Dedifferentiated amniotic fluid mesenchymal stem cell (primary cell): ENCODE measurements around the gene CUZD1.
"Not testable (repeated sequence)": the region's sequence is repeated elsewhere in the genome, so short reads cannot be mapped to it uniquely, and the experiment has no call there.

Experiments
- DNase-seq: peaks from one replicate; pipeline ENCODE4 v3.0.0-alpha.2; 2016; ENCODE audit errors: extremely low spot score

Gene CUZD1, protein sequence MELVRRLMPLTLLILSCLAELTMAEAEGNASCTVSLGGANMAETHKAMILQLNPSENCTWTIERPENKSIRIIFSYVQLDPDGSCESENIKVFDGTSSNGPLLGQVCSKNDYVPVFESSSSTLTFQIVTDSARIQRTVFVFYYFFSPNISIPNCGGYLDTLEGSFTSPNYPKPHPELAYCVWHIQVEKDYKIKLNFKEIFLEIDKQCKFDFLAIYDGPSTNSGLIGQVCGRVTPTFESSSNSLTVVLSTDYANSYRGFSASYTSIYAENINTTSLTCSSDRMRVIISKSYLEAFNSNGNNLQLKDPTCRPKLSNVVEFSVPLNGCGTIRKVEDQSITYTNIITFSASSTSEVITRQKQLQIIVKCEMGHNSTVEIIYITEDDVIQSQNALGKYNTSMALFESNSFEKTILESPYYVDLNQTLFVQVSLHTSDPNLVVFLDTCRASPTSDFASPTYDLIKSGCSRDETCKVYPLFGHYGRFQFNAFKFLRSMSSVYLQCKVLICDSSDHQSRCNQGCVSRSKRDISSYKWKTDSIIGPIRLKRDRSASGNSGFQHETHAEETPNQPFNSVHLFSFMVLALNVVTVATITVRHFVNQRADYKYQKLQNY

DNA sequence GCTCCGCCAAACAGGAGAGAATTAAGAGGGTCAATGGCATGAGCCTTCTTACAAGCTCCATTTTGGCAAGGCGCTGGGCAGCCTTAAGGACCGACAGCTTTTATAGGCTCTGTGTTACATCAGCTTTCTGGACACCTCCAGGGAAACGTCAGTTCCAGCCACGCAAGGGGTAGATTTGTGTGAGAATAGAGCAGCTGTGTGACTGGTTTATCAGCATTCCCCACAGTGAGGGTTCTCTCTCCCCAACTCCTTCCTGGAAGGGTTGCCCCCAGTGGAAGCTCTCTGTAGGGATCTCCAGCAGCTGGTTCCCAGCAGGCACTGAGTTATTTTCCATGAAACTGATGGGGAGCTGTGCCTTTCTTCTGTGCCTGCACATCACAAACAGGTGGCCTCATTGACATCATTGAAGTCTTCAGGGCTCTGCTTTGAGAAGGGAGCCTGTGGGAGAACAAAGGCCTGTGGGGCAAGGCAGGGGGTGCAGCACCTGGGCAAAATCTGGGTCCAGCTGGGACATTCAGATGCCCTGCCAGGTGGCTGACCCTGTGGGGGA lies at the start of gene CUZD1:
Gene CUZD1, minus strand, starts transcription at position 75 of the 550 bp plus-strand sequence. Its CDS starts 14 bp downstream, at position 61.
- DNase-seq: no peak

DNA sequence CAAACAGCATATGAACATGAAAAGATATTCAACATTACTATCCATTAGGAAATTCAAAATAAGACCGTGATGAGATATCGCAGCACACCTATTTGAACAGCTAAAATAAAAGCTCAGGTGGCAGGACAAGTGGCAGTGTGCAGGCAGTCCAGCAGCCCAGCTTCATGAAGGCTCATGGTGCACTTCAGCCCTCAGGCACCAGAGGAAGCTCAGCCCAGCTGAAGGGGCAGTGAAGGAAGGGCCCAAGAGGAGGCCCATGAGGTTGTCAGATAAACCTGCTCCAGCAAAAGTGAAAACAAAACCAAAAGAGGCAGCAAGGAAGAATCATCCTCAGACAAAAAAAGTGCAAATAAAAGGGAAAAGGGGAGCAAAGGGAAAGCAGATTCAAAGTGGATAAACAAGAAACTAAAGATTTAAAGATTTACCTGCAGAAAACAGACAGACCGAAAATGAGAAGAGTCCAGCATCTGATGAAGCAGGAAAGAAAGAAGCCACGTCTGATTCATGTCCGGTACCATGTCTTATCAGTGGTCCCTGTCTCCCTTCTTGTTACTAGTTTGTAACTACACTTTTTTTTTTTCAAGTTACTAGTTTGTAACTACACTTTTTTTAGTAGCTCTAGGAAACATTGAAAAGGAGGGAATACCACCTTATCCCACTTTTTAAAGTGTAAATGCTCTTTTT lies 48.7 kb upstream of the CUZD1 start:
- no peak for DNase-seq

DNA sequence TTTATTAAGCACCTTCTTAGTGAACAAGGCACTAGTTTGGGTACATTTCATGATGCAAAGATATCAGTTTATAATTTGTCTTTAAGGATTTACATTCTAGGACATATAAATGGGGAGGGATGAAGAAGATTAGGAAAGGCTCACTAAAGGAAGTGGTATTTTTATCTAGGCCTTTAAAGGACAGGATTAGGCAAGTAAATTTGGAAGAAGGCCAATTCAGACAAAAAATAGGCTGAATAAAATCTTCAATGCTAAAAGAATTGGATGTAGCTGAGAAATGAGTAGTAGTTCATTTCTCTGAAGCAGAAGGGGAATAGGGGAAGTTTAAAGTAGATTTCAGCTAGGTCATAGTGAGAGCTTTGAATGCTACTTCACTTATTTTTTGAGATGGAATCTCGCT lies 38.5 kb upstream of the CUZD1 start:
- no peak for DNase-seq

DNA sequence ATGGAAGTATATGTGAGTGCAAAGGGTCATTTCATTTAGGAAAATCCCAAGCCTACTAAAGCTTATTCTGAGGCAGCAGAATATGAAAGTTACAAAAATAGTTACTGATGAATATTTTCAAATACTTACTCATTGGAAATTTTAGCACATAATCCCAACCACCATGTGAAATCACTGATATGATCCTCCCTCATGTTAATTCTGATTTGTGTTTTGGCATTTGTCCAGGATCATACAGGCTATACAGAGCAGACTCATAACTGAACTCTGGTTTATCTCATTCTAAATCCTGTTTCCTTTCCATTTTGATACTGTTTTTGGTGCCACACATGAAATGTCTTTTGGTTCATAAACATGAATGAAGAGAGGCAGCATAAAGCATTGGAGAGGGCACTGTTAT lies 37.1 kb upstream of the CUZD1 start:
- DNase-seq: no peak

DNA sequence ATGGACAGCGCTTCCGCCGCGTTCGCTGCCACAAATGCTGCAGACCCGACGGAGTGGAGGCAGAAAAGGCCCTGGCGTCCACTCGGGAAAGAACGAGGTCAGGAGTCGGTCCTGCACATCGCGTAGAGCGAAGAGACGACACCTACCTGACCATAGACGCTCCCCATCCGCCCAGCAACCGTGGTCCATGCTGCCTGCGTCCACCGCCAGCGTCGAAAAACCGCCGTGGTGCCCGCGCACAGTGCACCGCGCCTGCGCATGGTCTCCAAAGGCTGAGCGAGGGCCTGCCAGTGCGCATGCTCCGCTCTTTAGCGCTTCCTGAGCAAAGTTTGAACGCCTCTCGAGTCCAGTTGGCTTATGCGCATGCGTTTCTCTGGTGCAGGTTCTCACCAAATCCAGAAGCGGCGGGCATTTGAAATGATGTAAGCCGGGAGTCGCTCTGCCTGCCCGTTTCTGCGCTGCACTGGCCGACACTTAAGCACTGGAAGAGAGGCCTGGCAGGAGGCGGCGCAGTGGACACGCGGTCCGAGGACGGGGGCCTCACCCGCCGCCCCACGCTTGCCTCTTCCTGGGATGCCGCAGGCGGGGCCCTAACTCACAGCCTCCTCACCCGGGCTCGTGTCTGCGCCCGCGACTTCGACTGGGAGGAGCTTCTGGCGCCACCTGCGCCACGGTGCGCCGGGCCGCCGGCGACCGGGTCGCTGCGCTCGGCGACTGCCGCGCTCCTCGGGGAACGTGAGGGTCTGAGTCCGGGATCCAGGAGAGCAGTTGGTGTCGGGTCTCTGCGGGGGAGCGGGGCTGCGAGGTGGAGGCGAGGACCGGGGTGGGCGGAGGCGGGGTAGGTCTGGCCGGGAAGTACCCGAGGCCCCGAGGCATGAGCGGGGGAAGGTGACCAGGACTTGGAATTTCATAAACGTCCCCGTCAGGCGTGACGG lies 33.9 kb upstream of the CUZD1 start, which contains the start of gene FAM24B:
Gene FAM24B, minus strand, starts transcription at position 243 of the 935 bp plus-strand sequence. CDS start 29,066 bp downstream, outside the sequence.
- DNase-seq: peak; percentile 98

DNA sequence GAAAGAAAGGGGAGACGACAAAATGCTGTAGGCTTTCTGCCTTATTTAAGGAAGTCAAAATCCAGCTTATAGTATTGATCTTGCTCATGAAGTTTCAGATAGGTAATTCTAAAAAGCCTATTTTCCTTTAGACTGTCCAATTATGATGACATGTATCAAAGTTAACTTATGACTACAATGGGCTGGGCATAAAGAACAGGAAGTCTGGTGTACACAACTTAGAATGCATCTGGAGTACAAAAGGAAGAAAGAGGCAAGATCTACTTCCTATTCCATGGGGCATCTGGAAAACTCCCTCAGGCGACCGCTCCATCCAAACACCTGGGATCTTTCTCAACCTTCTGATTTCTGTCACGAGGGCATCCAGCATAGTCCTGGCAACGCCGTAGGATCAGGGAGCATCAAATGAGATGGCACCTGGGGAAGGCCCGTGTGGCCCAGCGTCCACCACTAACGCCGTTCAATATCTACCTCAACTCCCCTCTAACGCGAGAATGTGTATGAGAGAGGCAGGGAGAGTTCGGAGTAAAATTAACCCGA lies 33.2 kb upstream of the CUZD1 start:
- DNase-seq: no peak

DNA sequence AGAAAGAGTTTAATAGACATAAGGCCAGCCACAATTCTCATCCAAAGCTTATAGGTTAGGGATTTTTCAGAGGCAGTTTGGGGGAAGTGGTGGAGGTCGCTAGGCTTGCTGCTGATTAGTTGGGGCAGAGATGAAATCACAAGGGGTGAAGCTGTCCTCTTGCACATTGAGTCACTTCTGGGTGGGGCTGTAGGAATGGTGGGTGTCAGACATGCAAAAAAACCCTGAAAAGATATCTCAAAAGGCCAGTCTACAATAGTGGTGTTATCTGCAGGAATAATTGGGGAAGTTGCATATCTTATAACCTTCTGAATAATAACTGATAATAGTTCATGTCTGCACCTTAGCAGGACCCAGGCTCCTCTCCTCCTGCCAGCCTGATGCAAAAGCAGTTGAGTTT lies 31.6 kb upstream of the CUZD1 start:
- DNase-seq: no peak

DNA sequence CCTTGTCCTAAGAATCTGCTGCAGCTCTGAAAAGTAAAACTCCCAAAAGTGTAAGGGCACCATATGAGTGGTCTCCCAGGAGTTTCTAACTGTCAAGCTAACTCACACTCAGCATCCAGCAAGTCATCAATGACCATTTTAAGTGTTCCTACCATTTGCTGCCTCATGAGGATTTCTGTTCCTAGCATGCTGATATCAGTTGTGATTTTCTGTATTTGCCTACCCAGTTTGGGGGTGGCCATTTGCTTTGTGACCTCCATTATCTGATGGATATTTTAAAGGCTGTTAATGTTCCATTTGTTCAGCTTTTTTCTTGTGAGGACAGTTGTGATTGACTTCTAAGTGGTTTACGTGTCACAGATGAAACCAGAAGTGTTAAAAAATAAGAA lies 30.8 kb upstream of the CUZD1 start:
- DNase-seq: no peak

DNA sequence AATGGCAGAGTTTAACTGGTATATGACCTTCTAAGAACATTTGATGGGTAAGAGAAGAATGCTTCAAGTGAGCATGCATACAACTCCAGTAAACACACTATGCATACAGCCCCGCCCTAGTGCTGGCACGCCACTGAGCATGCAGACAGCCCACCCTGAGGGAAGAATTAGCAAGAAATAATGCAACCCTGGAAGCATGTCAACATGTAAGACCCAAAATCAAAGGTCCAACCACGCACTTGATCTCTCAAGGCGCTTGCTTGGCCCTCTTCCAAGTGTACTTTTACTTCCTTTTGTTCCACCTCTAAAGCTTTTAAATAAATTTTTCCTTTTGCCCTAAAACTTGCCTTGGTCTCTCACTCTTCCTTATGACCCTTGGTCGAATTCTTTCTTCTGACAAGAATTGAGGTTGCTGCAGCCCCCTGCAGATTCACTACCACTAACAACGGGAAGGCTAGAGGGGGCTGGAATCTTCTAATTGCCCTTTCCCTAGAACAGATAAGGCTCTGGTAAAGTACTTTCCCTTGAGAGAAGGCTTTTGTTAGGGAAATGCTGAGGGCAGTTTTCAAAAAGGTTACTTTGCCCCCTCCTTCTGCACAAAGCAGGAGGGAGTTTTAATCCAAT lies 30.3 kb upstream of the CUZD1 start:
- DNase-seq: no peak

DNA sequence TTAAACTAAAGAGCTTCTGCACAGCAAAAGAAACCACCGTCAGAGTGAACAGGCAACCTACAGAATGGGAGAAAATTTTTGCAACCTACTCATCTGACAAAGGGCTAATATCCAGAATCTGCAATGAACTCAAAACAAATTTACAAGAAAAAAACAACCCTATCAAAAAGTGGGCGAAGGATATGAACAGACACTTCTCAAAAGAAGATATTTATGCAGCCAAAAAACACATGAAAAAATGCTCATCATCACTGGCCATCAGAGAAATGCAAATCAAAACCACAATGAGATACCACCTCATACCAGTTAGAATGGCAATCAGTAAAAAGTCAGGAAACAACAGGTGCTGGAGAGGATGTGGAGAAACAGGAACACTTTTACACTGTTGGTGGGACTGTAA lies 26.3 kb upstream of the CUZD1 start:
- not testable (repeated sequence) for DNase-seq

DNA sequence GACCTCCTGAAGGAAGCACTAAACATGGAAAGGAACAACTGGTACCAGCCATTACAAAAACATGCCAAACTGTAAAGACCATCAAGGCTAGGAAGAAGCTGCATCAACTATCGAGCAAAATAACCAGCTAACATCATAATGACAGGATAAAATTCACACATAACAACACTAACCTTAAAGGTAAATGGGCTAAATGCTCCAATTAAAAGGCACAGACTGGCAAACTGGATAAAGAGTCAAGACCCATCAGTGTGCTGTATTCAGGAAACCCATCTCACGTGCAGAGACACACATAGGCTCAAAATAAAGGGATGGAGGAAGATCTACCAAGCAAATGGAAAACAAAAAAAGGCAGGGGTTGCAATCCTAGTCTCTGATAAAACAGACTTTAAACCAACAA lies 23.1 kb upstream of the CUZD1 start:
- DNase-seq: not testable (repeated sequence)

DNA sequence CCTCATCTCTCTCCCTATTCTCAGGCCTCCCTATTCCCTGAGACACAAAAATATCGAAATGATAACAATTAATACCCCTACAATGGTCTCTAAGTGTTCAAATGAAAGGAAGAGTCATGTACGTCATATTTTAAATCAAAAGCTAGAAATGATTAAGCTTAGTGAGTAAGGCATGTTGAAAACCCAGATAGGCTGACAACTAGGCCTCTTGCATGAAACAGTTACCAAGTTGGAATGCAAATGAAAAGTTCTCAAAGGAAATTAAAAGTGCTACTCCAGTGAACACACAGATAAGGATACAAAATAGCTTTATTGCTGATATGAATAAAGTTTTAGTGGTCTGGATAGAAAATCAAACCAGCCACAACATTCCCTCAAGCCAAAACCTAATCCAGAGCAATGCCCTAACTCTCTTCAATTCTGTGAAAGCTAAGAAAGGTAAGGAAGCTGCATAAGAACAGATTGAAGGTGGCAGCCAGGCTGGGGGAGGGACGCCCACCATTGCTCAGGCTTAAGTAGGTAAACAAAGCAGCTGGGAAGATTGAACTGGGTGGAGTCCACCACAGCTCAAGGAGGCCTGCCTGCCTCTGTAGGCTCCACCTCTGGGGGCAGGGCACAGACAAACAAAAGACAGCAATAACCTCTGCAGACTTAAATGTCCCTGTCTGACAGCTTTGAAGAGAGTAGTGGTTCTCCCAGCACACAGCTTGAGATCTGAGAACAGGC lies 21.3 kb upstream of the CUZD1 start:
- not testable (repeated sequence) for DNase-seq

DNA sequence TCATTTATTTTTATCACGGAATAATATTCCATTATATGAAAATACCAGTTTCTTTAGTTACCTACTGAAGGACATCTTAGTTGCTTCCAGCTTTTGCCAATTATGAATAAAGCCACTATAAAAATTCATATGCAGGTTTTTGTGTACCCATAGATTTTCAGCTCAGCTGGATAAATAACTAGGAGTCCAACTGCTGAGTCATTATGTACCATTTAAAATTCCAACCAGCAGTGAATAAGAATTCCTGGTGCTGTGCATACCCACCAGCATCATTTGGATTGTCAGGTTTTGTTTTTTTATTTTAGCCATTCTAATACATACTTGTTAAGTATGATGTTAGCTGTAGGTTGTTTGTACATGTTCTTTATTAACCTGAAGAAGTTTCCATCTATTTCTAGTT lies 19.2 kb upstream of the CUZD1 start:
- peak; percentile 27 for DNase-seq

DNA sequence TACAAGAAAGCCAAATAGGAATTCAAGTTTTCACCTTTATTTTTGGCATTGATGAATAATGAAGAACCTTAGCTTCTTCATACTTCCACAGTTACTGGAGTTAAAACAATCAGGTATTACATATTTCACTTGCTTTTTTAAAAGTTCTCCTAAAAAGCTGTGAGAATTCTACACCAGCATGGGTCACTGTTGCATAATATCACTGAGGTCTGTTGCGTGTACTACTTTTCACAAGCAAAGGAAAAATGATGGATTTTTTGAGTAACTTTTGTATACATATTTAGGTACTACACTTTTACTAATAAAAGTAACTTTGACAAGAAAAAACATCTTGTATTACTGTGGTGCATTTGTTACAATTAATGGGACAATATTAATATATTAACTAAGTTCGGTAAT lies 18.5 kb upstream of the CUZD1 start:
- no peak for DNase-seq

DNA sequence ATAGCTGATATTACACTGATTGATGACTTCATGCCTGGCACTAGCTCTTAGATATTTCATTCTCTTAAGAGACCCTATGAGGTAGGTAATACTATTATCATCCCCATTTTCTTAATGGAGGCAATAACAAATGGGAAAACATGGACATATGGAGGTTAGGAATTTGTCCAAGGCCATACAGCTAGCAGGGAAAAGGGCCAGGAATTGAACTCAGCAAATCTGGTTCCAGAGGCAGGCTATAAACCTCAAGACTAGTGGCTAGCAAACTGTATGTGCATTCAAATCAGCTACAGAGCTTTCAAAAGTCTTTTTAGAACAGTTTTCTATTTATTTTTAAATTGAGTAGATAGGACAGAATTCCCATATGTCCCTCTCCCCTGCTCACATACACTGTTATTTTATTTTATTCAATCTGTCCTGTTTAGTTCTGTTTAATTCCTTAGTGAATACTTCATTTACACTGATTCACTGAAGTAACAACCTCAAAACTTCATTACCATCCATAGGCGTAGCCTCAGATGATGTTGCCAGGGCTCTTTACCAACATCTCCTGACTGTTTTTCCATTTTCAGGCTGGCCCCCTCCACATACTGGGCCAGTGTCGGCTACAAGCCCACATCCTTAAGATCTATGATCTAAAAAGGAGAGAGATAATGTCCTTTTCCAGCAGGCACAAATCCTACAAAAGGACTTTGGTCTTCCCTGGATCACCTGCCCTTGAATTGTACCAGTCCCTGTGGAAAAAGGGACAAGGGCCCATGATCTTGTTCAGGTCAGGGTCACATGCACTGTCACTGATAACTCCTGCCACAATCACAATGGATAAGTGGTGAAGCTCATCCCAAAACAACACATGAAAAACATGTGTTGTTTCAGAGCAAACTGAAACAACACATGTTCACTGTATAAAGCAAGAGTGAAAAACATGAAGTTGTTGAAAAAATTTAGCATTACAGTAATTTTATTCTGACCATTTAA lies 17.8 kb upstream of the CUZD1 start:
- DNase-seq: no peak

DNA sequence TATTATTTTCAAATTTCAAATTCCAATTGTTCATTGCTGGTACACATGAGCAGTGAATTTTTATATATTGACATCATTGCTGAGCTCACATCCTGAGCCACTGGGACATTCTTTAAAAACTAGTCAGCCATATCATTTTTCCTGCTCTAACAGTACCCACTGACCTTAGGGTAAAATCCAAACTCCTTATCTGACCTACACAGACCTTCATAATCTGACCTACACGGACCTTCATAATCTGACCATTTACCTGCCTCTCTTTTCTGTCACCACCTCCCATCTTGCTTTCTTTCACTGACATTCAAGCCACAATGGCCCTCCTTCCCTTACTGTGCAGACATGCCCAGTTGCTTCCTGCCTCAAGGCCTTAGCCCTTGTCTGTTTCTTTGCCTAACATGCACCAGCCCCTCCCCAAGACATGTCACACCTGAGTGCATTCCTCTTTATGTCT lies 16.1 kb upstream of the CUZD1 start:
- DNase-seq: peak; percentile 42

DNA sequence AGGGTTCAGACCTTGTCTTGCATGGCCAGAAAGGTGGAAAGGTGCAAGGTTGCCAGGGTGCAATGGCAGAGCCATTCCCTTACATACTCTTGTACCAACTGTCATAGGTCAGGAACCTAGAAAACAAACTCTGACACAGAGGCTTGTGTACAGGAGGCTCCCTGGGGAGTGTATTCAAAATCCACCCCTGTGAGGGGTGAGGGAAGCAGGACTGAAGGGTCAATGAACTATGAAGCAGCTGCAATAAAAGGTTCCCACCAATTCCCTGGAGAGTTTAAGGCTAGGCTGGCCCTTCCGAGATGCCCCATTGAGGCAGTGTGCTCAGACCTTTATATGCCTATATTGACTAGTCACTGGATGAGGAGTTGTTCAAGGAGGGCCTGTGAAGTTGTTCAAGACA lies 13.9 kb upstream of the CUZD1 start:
- no peak for DNase-seq

DNA sequence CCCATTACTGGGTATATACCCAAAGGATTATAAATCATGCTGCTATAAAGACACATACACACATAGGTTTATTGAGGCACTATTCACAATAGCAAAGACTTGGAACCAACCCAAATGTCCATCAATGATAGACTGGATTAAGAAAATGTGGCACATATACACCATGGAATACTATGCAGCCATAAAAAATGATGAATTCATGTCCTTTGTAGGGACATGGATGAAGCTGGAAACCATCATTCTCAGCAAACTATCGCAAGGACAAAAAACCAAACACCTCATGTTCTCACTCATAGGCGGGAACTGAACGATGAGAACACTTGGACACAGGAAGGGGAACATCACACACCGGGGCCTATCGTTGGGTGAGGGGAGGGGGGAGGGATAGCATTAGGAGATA lies 12.4 kb upstream of the CUZD1 start:
- not testable (repeated sequence) for DNase-seq

DNA sequence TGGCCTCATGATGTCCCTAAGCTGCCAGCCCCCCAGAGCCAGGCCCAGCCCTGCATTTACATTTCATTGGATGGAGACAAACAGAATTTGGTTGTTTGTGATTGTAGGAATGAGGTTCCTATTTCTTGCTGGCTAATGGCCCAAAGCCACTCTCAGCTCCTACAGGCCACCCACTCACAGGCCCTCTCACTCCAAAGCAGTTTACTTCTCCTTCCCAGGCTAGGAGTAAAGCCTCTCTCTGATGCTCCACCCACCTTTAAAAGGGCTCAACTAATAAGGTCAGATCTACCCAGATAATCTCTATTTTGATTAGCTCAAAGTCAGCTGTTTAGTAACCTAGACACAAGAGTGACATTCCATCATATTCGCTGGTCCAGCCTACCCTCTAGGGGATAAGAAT lies 11.2 kb upstream of the CUZD1 start:
- DNase-seq: no peak
